SK-N-SH (cell line): ENCODE measurements around the gene PRKACA. TPM values are rescaled to one million over a fixed set of nuclear protein-coding genes. Genes with fewer than 3 reads are reported as not detected.

Experiments used
- CTCF ChIA-PET: fragments of 300-600, 350-600 bp; formaldehyde crosslinking; extraction: SDS; loops from one replicate; lab custom pipeline; 2021; lab: Yijun Ruan, JAX
- POLR2A ChIA-PET: fragments of 350-600 bp; sonication (Branson Sonifier 250); formaldehyde crosslinking; extraction: SDS; loops from one replicate; lab custom pipeline; 2020; ENCODE audit warnings: antibody characterized with exemption, inconsistent platforms; lab: Yijun Ruan, JAX
- DNase-seq: peaks from one replicate; pipeline ENCODE4 v3.0.0; 2012
- H2AFZ ChIP-seq: fragments of 200-600 bp; sonication (generic); 2 replicates; pipeline ENCODE4 v1.8.1; 2016; ENCODE audit warnings: antibody characterized with exemption, mild to moderate bottlenecking, low read depth
- H3F3A ChIP-seq: fragments of 200-600 bp; sonication (generic); replicated peaks from 2 replicates; pipeline ENCODE3; 2016; ENCODE audit warnings: antibody characterized with exemption, mild to moderate bottlenecking; ENCODE audit not compliant: insufficient read depth
- H3K27ac ChIP-seq, 2 experiments: fragments of 200-500 bp in 1 of 2; fragments of 200-600 bp in 1 of 2; sonication (Bioruptor generic) in 1 of 2; sonication (generic), shearing (Covaris generic) in 1 of 2; 2 replicates each; pipeline versions ENCODE4 v1.5.1 to v1.6.1; 2014 to 2016; ENCODE audit warnings: low read depth in 2 of 2, inconsistent platforms in 1 of 2, low read length in 1 of 2, mild to moderate bottlenecking in 1 of 2, mixed read lengths in 1 of 2
- H3K27me3 ChIP-seq: fragments of 200-600 bp; sonication (generic), shearing (Covaris generic); 2 replicates; pipeline ENCODE4 v1.6.1; 2016; ENCODE audit warnings: mixed run types; ENCODE audit not compliant: insufficient read depth
- H3K36me3 ChIP-seq, 2 experiments: fragments of 200-500 bp in 1 of 2; fragments of 200-600 bp in 1 of 2; sonication (Bioruptor generic) in 1 of 2; sonication (generic) in 1 of 2; replicated peaks in 1 of 2; 2 replicates each; pipeline versions ENCODE3 to v1.5.1; 2014 to 2016; ENCODE audit warnings: low read length in 1 of 2, mild to moderate bottlenecking in 1 of 2; ENCODE audit not compliant: insufficient read depth in 2 of 2, control insufficient read depth in 1 of 2
- H3K4me1 ChIP-seq, 2 experiments: fragments of 200-500 bp in 1 of 2; fragments of 200-600 bp in 1 of 2; sonication (Bioruptor generic) in 1 of 2; sonication (generic), shearing (Covaris generic) in 1 of 2; 2 replicates each; pipeline versions ENCODE4 v1.5.1 to v1.6.1; 2014 to 2016; ENCODE audit warnings: low read depth in 1 of 2, low read length in 1 of 2, mixed run types in 1 of 2; ENCODE audit not compliant: insufficient read depth in 2 of 2, control insufficient read depth in 1 of 2
- H3K4me2 ChIP-seq: fragments of 200-600 bp; sonication (generic), shearing (Covaris generic); 2 replicates; pipeline ENCODE4 v1.6.1; 2017; ENCODE audit warnings: mixed run types
- H3K4me3 ChIP-seq, 2 experiments: fragments of 200-500 bp in 1 of 2; fragments of 200-600 bp in 1 of 2; sonication (Bioruptor generic) in 1 of 2; sonication (generic), shearing (Covaris generic) in 1 of 2; 2 replicates each; pipeline versions ENCODE4 v1.5.1 to v1.8.1; 2014 to 2016; ENCODE audit warnings: low read depth in 2 of 2, inconsistent platforms in 1 of 2, low read length in 1 of 2, mild to moderate bottlenecking in 1 of 2, mixed read lengths in 1 of 2, moderate library complexity in 1 of 2
- H3K79me2 ChIP-seq: fragments of 200-600 bp; sonication (generic); 2 replicates; pipeline ENCODE4 v1.8.1; 2017; ENCODE audit warnings: mild to moderate bottlenecking; ENCODE audit not compliant: insufficient read depth
- H3K9ac ChIP-seq: fragments of 200-600 bp; sonication (generic); 2 replicates; pipeline ENCODE4 v1.6.1; 2017; ENCODE audit warnings: mixed run types
- H3K9me2 ChIP-seq: fragments of 200-600 bp; sonication (generic); 2 replicates; pipeline ENCODE4 v1.6.1; 2017; ENCODE audit warnings: mixed run types
- H3K9me3 ChIP-seq: fragments of 200-600 bp; sonication (generic); 2 replicates; pipeline ENCODE4 v1.6.1; 2017; ENCODE audit warnings: mixed run types, mild to moderate bottlenecking, moderate library complexity
- H4K20me1 ChIP-seq: fragments of 200-600 bp; sonication (generic); 2 replicates; pipeline ENCODE4 v1.6.1; 2017; ENCODE audit warnings: mild to moderate bottlenecking, mixed run types; ENCODE audit not compliant: insufficient read depth
- CTCF ChIP-seq: fragments of 200-600 bp; sonication (generic); IDR thresholded peaks from 2 replicates; pipeline ENCODE4 v1.6.1; 2017; ENCODE audit warnings: antibody characterized with exemption, mild to moderate bottlenecking, moderate library complexity
- EP300 ChIP-seq, 2 experiments: IDR thresholded peaks; 2 replicates each; pipeline versions ENCODE4 v1.4.0 to v1.6.1; 2012; ENCODE audit warnings: borderline replicate concordance in 1 of 2, low read depth in 1 of 2, low read length in 1 of 2
- FOSL2 ChIP-seq: IDR thresholded peaks from 2 replicates; pipeline ENCODE4 v1.4.0; 2012; ENCODE audit warnings: low read depth, mild to moderate bottlenecking, moderate library complexity, borderline replicate concordance
- FOXJ3 ChIP-seq: sonication (generic); formaldehyde crosslinking; IDR thresholded peaks from 2 replicates; pipeline ENCODE4 v1.5.1; 2020; ENCODE audit warnings: mild to moderate bottlenecking, missing genetic modification reagents
- GABPA ChIP-seq: IDR thresholded peaks from 2 replicates; pipeline ENCODE4 v1.4.0; 2012; ENCODE audit warnings: low read depth, mild to moderate bottlenecking
- GATA2 ChIP-seq: sonication (generic); formaldehyde crosslinking; IDR thresholded peaks from 2 replicates; pipeline ENCODE4 v1.5.0; 2020; ENCODE audit warnings: mild to moderate bottlenecking, missing genetic modification reagents
- IRF3 ChIP-seq: fragments of 150-350 bp; IDR thresholded peaks from 2 replicates; pipeline ENCODE4 v1.6.1; 2016; ENCODE audit warnings: mild to moderate bottlenecking, low read depth, low read length
- JUND ChIP-seq: IDR thresholded peaks from 2 replicates; pipeline ENCODE4 v1.4.0; 2012
- MAX ChIP-seq: IDR thresholded peaks from 2 replicates; pipeline ENCODE4 v1.4.0; 2012; ENCODE audit warnings: low read depth
- MXI1 ChIP-seq: IDR thresholded peaks from 2 replicates; pipeline ENCODE4 v1.6.1; 2012; ENCODE audit warnings: mild to moderate bottlenecking, low read depth, low read length, improper control_type of control experiment
- NFIC ChIP-seq: IDR thresholded peaks from 2 replicates; pipeline ENCODE4 v1.4.0; 2012; ENCODE audit warnings: borderline replicate concordance
- RAD21 ChIP-seq: IDR thresholded peaks from 2 replicates; pipeline ENCODE4 v1.6.1; 2012; ENCODE audit warnings: mild to moderate bottlenecking, low read length
- RCOR1 ChIP-seq: fragments of 150-350 bp; IDR thresholded peaks from 2 replicates; pipeline ENCODE4 v1.6.1; 2017; ENCODE audit warnings: antibody characterized with exemption, low read length
- REST ChIP-seq: IDR thresholded peaks from 2 replicates; pipeline ENCODE4 v1.6.1; 2012; ENCODE audit warnings: mild to moderate bottlenecking, low read depth, low read length, moderate library complexity
- RFX5 ChIP-seq: IDR thresholded peaks from 2 replicates; pipeline ENCODE4 v1.6.1; 2012; ENCODE audit warnings: mild to moderate bottlenecking, improper control_type of control experiment, low read length
- RXRA ChIP-seq: IDR thresholded peaks from 2 replicates; pipeline ENCODE4 v1.4.0; 2012; ENCODE audit warnings: low read depth, mild to moderate bottlenecking, borderline replicate concordance
- SIN3A ChIP-seq: IDR thresholded peaks from 2 replicates; pipeline ENCODE4 v1.6.1; 2012; ENCODE audit warnings: low read depth, mild to moderate bottlenecking, low read length, moderate library complexity, borderline replicate concordance
- SMC3 ChIP-seq: IDR thresholded peaks from 2 replicates; pipeline ENCODE4 v1.6.1; 2012; ENCODE audit warnings: low read depth, low read length, improper control_type of control experiment
- USF1 ChIP-seq: IDR thresholded peaks from 2 replicates; pipeline ENCODE4 v1.4.0; 2012; ENCODE audit warnings: low read depth, borderline replicate concordance
- USF2 ChIP-seq: fragments of 150-350 bp; IDR thresholded peaks from 2 replicates; pipeline ENCODE4 v1.6.1; 2017; ENCODE audit warnings: antibody characterized with exemption, low read length, low read depth, borderline replicate concordance
- WGBS: methylation state at CpG from one replicate; pipeline ENCODE4 v1.1.6; 2017; ENCODE audit warnings: low lambda C conversion rate; 5-methylcytosine and 5-hydroxymethylcytosine counted together
- polyA plus RNA-seq, 3 experiments: library from polyadenylated mRNA; depleted of rRNA; stranded (reverse); fragments of >200 nt; gene quantifications; 2 replicates each; pipeline ENCODE4 v1.2.3, GENCODE V29; 2012

Gene PRKACA
- polyA plus RNA-seq, 1 of the 3 experiments (the other 2 are of a cell fraction), result 48.4 TPM

GRCh38 chr19:14054721-14055120 lies 62.8 kb downstream of the PRKACA start:
- Histone ChIP-seq H3K36me3 (no peaks in the 10 kb centered on the region), H3K9me3 (no peaks in the 10 kb centered on the region), H3K4me1 (peaks cover 6 to 10% of the 10 kb centered on the region in 2 experiments; a peak in 2 of 4 replicates), H3K4me3 (no peak overlapping the region), H4K20me1 (no peaks in the 10 kb centered on the region), H3K4me2 (no peak overlapping the region), H2AFZ (no peak overlapping the region), H3K27me3 (no peaks in the 10 kb centered on the region)
- peak; percentile 17 for DNase-seq
- no peak for TF ChIP-seq USF2
- TF ChIP-seq GATA2 (CRISPR knock-in tag), result no peak
- TF ChIP-seq SIN3A, result no peak
- TF ChIP-seq IRF3, result no peak
- no peak for TF ChIP-seq RAD21
- TF ChIP-seq FOSL2, result no peak
- no peak for TF ChIP-seq GABPA
- TF ChIP-seq EP300 (IDR thresholded peaks at IDR 0.05; ENCODE audit: borderline replicate concordance in 1 of 2, low read depth in 1 of 2, low read length in 1 of 2), result no peak
- TF ChIP-seq RCOR1, result no peak
- TF ChIP-seq FOXJ3 (CRISPR knock-in tag), result no peak
- no peak for TF ChIP-seq NFIC
- no peak for TF ChIP-seq RFX5
- no peak for TF ChIP-seq MXI1
- TF ChIP-seq REST, result no peak
- TF ChIP-seq USF1, result no peak
- TF ChIP-seq JUND, result no peak
- TF ChIP-seq SMC3, result no peak
- TF ChIP-seq RXRA, result no peak
- TF ChIP-seq CTCF, result no peak
- no peak for TF ChIP-seq MAX
- TF ChIP-seq, all 33 proteins: peak for 0
- no peaks in the 10 kb centered on the region for H3K79me2 ChIP-seq
- ChIA-PET CTCF (interaction anchor here (0.9 to 3.0 kb wide), 5 partner anchors 12 to 175 kb away, joined by 3 to 15 read pairs (median 4); partner anchors contain the start of gene MISP3), POLR2A (no interaction called here)
- no peaks in the 10 kb centered on the region for H3K9me2 ChIP-seq
- 83% methylated on average over 11 of the region's 11 CpGs for WGBS
- H3F3A ChIP-seq, result peaks cover 11% of the 10 kb centered on the region
- H3K9ac ChIP-seq, result no peak overlapping the region
- H3K27ac ChIP-seq, result no peak overlapping the region
